ENCODE measurements around the gene SCN9A. TPM values are rescaled to one million over a fixed set of nuclear protein-coding genes. Genes with fewer than 3 reads are reported as not detected.

SCN9A gene
- total RNA-seq, 1 donor from 2014 or later = 7.8 TPM

- no peak for TF ChIP-seq EZH2 (IDR thresholded peaks at IDR 0.05; ENCODE audit: insufficient read depth, low read length)
- no peak for TF ChIP-seq CTCF (IDR thresholded peaks at IDR 0.05; ENCODE audit: insufficient read depth, low read depth, low read length)
- no peak for DNase-seq (ENCODE audit: low read depth)
- Mint-ChIP-seq H3K36me3 (ENCODE audit: low read depth, unreplicated experiment) (no peaks in the 10 kb centered on the region), H3K4me1 (ENCODE audit: low read depth, unreplicated experiment) (peaks cover 2% of the 10 kb centered on the region), H3K4me3 (ENCODE audit: unreplicated experiment) (no peak overlapping the region), H3K9me3 (ENCODE audit: unreplicated experiment) (no peaks in the 10 kb centered on the region), H3K27me3 (ENCODE audit: low read depth, unreplicated experiment) (no peaks in the 10 kb centered on the region), H3K27ac (ENCODE audit: unreplicated experiment) (no peak overlapping the region)
- no peaks in the 10 kb centered on the region for H3K4me1 ChIP-seq (ENCODE audit: insufficient read depth, low read length)
- H3K4me2 ChIP-seq (ENCODE audit: low read length) = no peak overlapping the region
- no peak overlapping the region for H3K4me3 ChIP-seq (ENCODE audit: insufficient read depth, low read depth, low read length)
- no peaks in the 10 kb centered on the region for H3K9me3 ChIP-seq (ENCODE audit: insufficient read depth, low read depth, low read length)
- no peak overlapping the region for H3K9ac ChIP-seq (ENCODE audit: low read length)
- no peak overlapping the region for H3K27ac ChIP-seq (ENCODE audit: low read depth, low read length)
- H3K36me3 ChIP-seq (ENCODE audit: insufficient read depth, low read length) = no peaks in the 10 kb centered on the region
- FAIRE-seq = no peak
- H3K27me3 ChIP-seq (ENCODE audit: insufficient read depth, low read length) = no peaks in the 10 kb centered on the region
- no peaks in the 10 kb centered on the region for H4K20me1 ChIP-seq (ENCODE audit: insufficient read depth, low read length)
- H2AFZ ChIP-seq (ENCODE audit: low read depth, low read length) = no peak overlapping the region
- no peaks in the 10 kb centered on the region for H3K79me2 ChIP-seq (ENCODE audit: insufficient read depth, low read length)
Observed at GRCh38 chr2:166193407-166193806, 182.3 kb downstream of the SCN9A start.

GRCh38 chr2:166188084-166188483 is 187.7 kb downstream of the SCN9A start:
- Histone ChIP-seq H4K20me1 (ENCODE audit: insufficient read depth, low read length) (no peaks in the 10 kb centered on the region), H3K4me3 (ENCODE audit: insufficient read depth, low read depth, low read length) (no peak overlapping the region), H3K4me1 (ENCODE audit: insufficient read depth, low read length) (no peaks in the 10 kb centered on the region), H3K27me3 (ENCODE audit: insufficient read depth, low read length) (no peaks in the 10 kb centered on the region), H3K79me2 (ENCODE audit: insufficient read depth, low read length) (no peaks in the 10 kb centered on the region), H3K36me3 (ENCODE audit: insufficient read depth, low read length) (no peaks in the 10 kb centered on the region), H3K9ac (ENCODE audit: low read length) (no peak overlapping the region), H3K9me3 (ENCODE audit: insufficient read depth, low read depth, low read length) (no peaks in the 10 kb centered on the region), H3K27ac (ENCODE audit: low read depth, low read length) (no peak overlapping the region), H2AFZ (ENCODE audit: low read depth, low read length) (peak overlapping the region; percentile 6), H3K4me2 (ENCODE audit: low read length) (no peak overlapping the region)
- no peaks in the 10 kb centered on the region for H3K27me3 Mint-ChIP-seq (ENCODE audit: low read depth, unreplicated experiment)
- no peaks in the 10 kb centered on the region for H3K36me3 Mint-ChIP-seq (ENCODE audit: low read depth, unreplicated experiment)
- TF ChIP-seq CTCF (IDR thresholded peaks at IDR 0.05; ENCODE audit: insufficient read depth, low read depth, low read length) = no peak
- TF ChIP-seq EZH2 (IDR thresholded peaks at IDR 0.05; ENCODE audit: insufficient read depth, low read length) = no peak
- H3K4me1 Mint-ChIP-seq (ENCODE audit: low read depth, unreplicated experiment) = peaks cover 4% of the 10 kb centered on the region
- no peak overlapping the region for H3K4me3 Mint-ChIP-seq (ENCODE audit: unreplicated experiment)
- DNase-seq (ENCODE audit: low read depth) (no peak), FAIRE-seq (no peak)
- no peak overlapping the region for H3K27ac Mint-ChIP-seq (ENCODE audit: unreplicated experiment)
- H3K9me3 Mint-ChIP-seq (ENCODE audit: unreplicated experiment) = no peaks in the 10 kb centered on the region

- no peak overlapping the region for H3K27ac ChIP-seq (ENCODE audit: low read depth, low read length)
- H3K4me1 Mint-ChIP-seq (ENCODE audit: low read depth, unreplicated experiment) = peaks cover 10% of the 10 kb centered on the region
- no peak overlapping the region for H3K4me3 Mint-ChIP-seq (ENCODE audit: unreplicated experiment)
- H3K79me2 ChIP-seq (ENCODE audit: insufficient read depth, low read length) = no peaks in the 10 kb centered on the region
- no peak overlapping the region for H3K4me2 ChIP-seq (ENCODE audit: low read length)
- no peaks in the 10 kb centered on the region for H3K9me3 ChIP-seq (ENCODE audit: insufficient read depth, low read depth, low read length)
- DNase-seq (ENCODE audit: low read depth) (no peak), FAIRE-seq (no peak)
- no peaks in the 10 kb centered on the region for H3K9me3 Mint-ChIP-seq (ENCODE audit: unreplicated experiment)
- H4K20me1 ChIP-seq (ENCODE audit: insufficient read depth, low read length) = no peaks in the 10 kb centered on the region
- TF ChIP-seq EZH2 (IDR thresholded peaks at IDR 0.05; ENCODE audit: insufficient read depth, low read length) (no peak), CTCF (IDR thresholded peaks at IDR 0.05; ENCODE audit: insufficient read depth, low read depth, low read length) (no peak)
- no peaks in the 10 kb centered on the region for H3K36me3 Mint-ChIP-seq (ENCODE audit: low read depth, unreplicated experiment)
- no peaks in the 10 kb centered on the region for H3K27me3 ChIP-seq (ENCODE audit: insufficient read depth, low read length)
- no peak overlapping the region for H3K4me3 ChIP-seq (ENCODE audit: insufficient read depth, low read depth, low read length)
- no peak overlapping the region for H3K27ac Mint-ChIP-seq (ENCODE audit: unreplicated experiment)
- no peaks in the 10 kb centered on the region for H3K4me1 ChIP-seq (ENCODE audit: insufficient read depth, low read length)
- no peak overlapping the region for H2AFZ ChIP-seq (ENCODE audit: low read depth, low read length)
- H3K27me3 Mint-ChIP-seq (ENCODE audit: low read depth, unreplicated experiment) = no peaks in the 10 kb centered on the region
- H3K36me3 ChIP-seq (ENCODE audit: insufficient read depth, low read length) = no peaks in the 10 kb centered on the region
- H3K9ac ChIP-seq (ENCODE audit: low read length) = no peak overlapping the region
Observed at GRCh38 chr2:166184789-166185188, 191.0 kb downstream of the SCN9A start.
